Activated CD4-positive, alpha-beta T cell treated with anti-CD3 and anti-CD28 coated beads for 36 hours (primary cell): ENCODE measurements around the gene LHX4. TPM values are rescaled to one million over a fixed set of nuclear protein-coding genes. Genes with fewer than 3 reads are reported as not detected.
"Not testable (repeated sequence)": the region's sequence is repeated elsewhere in the genome, so short reads cannot be mapped to it uniquely, and the experiment has no call there.

Experiments used
- ATAC-seq: fragments of 200-7000 bp; cut with Tn5 transposase; one replicate; pipeline ENCODE4 v1.10.0; 2021; ENCODE audit warnings: mild to moderate bottlenecking, moderate library complexity
- CTCF ChIA-PET: fragments of 350-600 bp; sonication (Branson Sonifier 250); formaldehyde crosslinking; loops from one replicate; lab custom pipeline; 2021; ENCODE audit warnings: antibody characterized with exemption; lab: Charles Lee
- POLR2A ChIA-PET: fragments of 350-600 bp; sonication (Branson Sonifier 250); formaldehyde crosslinking; loops from one replicate; lab custom pipeline; 2021; ENCODE audit warnings: antibody characterized with exemption, inconsistent platforms; lab: Charles Lee
- DNase-seq: peaks from one replicate; pipeline ENCODE4 v3.0.0-alpha.2; 2020
- H3K27ac Mint-ChIP-seq: one replicate; pipeline ENCODE4 v1.8.0; 2021; ENCODE audit warnings: mixed read lengths
- H3K27me3 Mint-ChIP-seq: one replicate; pipeline ENCODE4 v1.8.0; 2021; ENCODE audit warnings: mixed read lengths
- H3K36me3 Mint-ChIP-seq: one replicate; pipeline ENCODE4 v1.8.0; 2021; ENCODE audit warnings: low read depth, mixed read lengths
- H3K4me1 Mint-ChIP-seq: one replicate; pipeline ENCODE4 v1.8.0; 2021; ENCODE audit warnings: mixed read lengths
- H3K4me3 Mint-ChIP-seq: one replicate; pipeline ENCODE4 v1.8.0; 2021; ENCODE audit warnings: mild to moderate bottlenecking, moderate library complexity, mixed read lengths
- H3K9me3 Mint-ChIP-seq: one replicate; pipeline ENCODE4 v1.8.0; 2021; ENCODE audit warnings: low read depth, mixed read lengths
- intact Hi-C, 2 experiments: fragments of 100-400 bp; cut with DNase I in 1 of 2; cut with micrococcal nuclease in 1 of 2; formaldehyde crosslinking; loops; one replicate each; pipeline versions ENCODE4 v1.14.2 to v1.15.1; 2022 to 2024; cut with DNase I, micrococcal nuclease
- total RNA-seq, 2 experiments: library from RNA; stranded (reverse); gene quantifications; one replicate each; pipeline ENCODE4 v1.2.3, GENCODE V29; 2021

LHX4 gene
- total RNA-seq, 2 experiments from 2014 or later, result not detected

DNA sequence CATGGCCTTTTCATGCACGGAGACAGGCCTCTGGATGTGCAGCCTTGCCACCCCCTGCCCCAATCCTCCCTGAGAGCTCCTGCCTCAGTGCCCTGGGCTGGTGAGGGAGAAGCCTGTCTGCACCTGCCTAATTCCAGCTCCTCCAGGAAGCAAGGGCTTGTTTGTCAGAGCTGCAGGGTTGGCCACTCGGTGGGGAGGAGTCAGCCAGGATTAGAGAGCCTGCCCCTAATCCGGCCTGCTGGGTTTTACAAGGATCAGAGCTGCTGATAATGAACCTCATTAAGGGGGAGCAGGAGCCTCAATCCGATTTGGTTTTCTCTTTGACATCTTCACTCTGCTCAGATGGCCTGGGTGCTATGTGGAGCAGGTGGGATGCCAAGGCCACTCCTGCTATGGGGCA is 31.9 kb upstream of the LHX4 start:
- intact Hi-C loops, result no loop called here
- peaks cover 2% of the 10 kb centered on the region for H3K36me3 Mint-ChIP-seq
- no peak overlapping the region for H3K4me3 Mint-ChIP-seq
- no peak for DNase-seq
- ATAC-seq, result no peak
- H3K4me1 Mint-ChIP-seq, result no peaks in the 10 kb centered on the region
- CTCF ChIA-PET, result interaction anchor here (0.6 to 2.2 kb wide), 6 partner anchors 9 to 38 kb away, joined by 3 to 8 read pairs (median 3); no protein-coding TSS in a partner anchor
- H3K9me3 Mint-ChIP-seq, result no peaks in the 10 kb centered on the region
- H3K27ac Mint-ChIP-seq, result no peak overlapping the region
- POLR2A ChIA-PET, result no interaction called here
- no peaks in the 10 kb centered on the region for H3K27me3 Mint-ChIP-seq

DNA sequence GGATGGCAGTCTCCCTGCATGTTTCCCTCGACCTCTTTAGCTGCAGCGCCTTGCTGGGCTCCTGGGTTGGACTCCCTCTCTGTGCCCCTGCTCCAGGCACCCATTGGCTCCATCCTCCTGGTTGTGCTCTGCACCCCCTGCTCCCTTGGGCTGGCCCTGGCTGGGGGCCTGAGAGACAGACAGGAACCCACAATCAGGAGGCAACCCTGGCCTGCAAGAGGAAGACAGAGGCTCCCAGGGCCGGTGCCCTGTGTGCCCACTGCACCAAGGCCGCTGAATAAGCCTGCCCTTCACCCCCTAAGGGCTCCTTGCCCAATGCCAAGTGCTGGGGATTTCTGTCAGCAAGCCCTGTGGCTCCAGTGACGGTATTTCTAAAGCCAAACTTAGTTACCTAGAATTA is 31.5 kb upstream of the LHX4 start:
- ATAC-seq, result no peak
- H3K27ac Mint-ChIP-seq, result no peak overlapping the region
- ChIA-PET CTCF (interaction anchor here (1.1 to 2.2 kb wide), 3 partner anchors 9 to 19 kb away, joined by 3 to 8 read pairs (median 3); no protein-coding TSS in a partner anchor), POLR2A (no interaction called here)
- no peaks in the 10 kb centered on the region for H3K4me1 Mint-ChIP-seq
- no peak for DNase-seq
- H3K36me3 Mint-ChIP-seq, result peaks cover 2% of the 10 kb centered on the region
- intact Hi-C loops, result no loop called here
- H3K27me3 Mint-ChIP-seq, result no peaks in the 10 kb centered on the region
- no peak overlapping the region for H3K4me3 Mint-ChIP-seq
- no peaks in the 10 kb centered on the region for H3K9me3 Mint-ChIP-seq

DNA sequence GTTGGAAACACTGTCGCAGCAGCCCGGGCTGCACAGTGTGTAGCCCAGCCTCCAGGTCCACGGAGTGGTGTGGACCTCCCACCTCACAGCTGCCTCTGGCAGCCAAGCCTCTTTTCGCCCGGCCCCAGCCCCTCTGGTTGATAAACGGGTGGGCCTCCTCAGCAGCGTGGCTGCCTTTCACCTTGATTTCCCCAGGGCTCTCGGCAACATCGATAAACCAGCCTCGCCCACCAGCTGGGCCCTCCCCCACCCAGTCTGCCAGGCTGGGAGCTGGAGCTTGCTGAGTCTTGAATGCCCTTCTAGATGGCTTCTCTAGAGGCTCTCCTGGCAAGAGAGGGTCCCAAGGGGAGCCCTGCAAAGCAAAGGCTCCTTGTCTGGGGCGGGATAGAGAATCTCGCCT is 31.0 kb upstream of the LHX4 start:
- intact Hi-C loops, result no loop called here
- ATAC-seq (no peak), DNase-seq (no peak)
- ChIA-PET CTCF (interaction anchor here (1.3 kb wide), 2 partner anchors 11 kb away, joined by 3 to 8 read pairs; no protein-coding TSS in a partner anchor), POLR2A (no interaction called here)
- H3K4me1 Mint-ChIP-seq, result no peaks in the 10 kb centered on the region
- no peak overlapping the region for H3K4me3 Mint-ChIP-seq
- peaks cover 2% of the 10 kb centered on the region for H3K36me3 Mint-ChIP-seq
- no peaks in the 10 kb centered on the region for H3K27me3 Mint-ChIP-seq
- no peaks in the 10 kb centered on the region for H3K9me3 Mint-ChIP-seq
- H3K27ac Mint-ChIP-seq, result no peak overlapping the region

DNA sequence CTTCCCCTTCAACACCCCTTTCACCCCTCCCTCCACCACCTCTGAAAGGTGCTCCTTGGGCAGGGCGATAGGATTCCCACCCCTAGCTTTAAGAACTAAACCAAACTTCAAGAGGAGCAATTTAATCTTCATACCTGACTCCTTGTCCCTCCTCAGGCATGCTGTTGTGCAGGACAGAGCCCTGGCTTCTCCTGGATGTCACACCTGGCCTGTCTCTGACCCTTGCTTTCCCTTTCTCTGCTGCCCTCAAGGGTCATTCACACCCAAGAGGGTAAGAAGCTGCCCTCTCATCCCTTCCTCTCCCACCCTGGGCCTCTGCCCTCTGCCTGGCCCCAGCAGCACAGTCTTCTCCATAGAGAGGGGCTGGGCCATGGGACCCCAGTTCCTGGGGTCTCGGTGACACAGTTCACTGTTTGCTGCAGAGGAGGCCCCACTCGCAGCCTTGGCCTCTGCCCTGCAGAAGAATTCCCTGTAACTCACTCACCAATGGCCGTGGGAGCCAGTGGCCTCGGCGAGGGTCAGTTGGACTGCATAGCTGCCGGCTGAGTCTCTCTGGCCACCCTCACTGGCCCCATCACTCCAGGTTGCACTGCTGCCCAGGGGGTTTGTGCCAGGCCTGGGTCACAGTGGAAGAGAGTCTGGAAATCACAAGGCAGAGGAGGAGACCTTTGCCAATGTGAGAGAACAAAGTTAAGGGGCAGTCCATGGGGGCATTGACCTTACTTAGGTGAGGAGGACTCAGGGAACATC is 28.4 kb upstream of the LHX4 start:
- ChIA-PET CTCF (interaction anchor here (0.7 to 2.0 kb wide), 2 partner anchors 23 to 92 kb away, joined by 3 to 8 read pairs; no protein-coding TSS in a partner anchor), POLR2A (no interaction called here)
- DNase-seq (no peak), ATAC-seq (no peak)
- Mint-ChIP-seq H3K36me3 (no peaks in the 10 kb centered on the region), H3K9me3 (no peaks in the 10 kb centered on the region), H3K4me3 (no peak overlapping the region), H3K27me3 (no peaks in the 10 kb centered on the region), H3K4me1 (no peaks in the 10 kb centered on the region), H3K27ac (no peak overlapping the region)
- intact Hi-C loops, result no loop called here

DNA sequence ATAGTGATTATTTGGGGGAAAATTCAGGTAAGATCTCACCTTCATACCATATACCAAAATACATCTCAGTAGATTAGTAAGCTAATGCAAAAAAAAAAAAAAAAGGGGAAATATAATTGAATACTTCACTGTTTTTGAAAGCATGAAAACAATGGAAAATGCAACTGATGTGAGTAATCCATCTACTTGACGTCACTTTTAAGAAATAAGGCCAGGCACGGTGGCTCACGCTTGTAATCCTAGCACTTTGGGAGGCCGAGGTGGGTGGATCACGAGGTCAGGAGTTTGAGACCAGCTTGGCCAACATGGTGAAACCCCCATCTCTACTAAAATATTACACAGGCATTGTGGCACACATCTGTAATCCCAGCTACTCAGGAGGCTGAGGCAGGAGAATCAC is 27.5 kb upstream of the LHX4 start:
- H3K27me3 Mint-ChIP-seq, H3K4me1 Mint-ChIP-seq: not testable (repeated sequence)

DNA sequence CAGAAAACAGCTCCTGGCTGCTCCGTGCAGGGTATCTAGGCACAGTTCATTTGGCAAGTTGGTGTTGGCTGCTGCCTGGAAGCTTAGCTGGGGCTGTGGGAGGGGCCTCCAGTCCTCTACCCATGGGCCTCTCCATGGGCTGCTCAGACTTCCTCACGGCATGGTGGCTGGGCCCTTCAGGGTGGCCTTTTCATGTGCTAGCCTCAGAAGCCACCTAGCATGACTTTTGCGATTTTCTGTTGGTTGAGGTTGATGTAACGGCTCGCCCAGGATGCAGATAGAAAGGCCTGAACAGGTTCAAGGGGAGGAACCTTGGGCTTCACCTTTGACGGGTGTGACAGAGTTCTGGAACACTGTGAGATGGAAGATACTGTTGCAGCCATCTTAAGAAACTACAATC is 25.8 kb upstream of the LHX4 start:
- POLR2A ChIA-PET, result no interaction called here
- H3K27me3 Mint-ChIP-seq, result no peaks in the 10 kb centered on the region
- H3K4me1 Mint-ChIP-seq, result no peaks in the 10 kb centered on the region
- no peak overlapping the region for H3K27ac Mint-ChIP-seq
- no peaks in the 10 kb centered on the region for H3K36me3 Mint-ChIP-seq
- DNase-seq (no peak), ATAC-seq (no peak)
- CTCF ChIA-PET, result no interaction called here
- intact Hi-C loops, result no loop called here
- H3K4me3 Mint-ChIP-seq, result no peak overlapping the region
- H3K9me3 Mint-ChIP-seq, result no peaks in the 10 kb centered on the region

More for the DNA sequence above, 27.5 kb upstream of the LHX4 start:
- intact Hi-C loops, H3K4me3 Mint-ChIP-seq, DNase-seq, H3K27ac Mint-ChIP-seq, ATAC-seq, POLR2A ChIA-PET, H3K9me3 Mint-ChIP-seq, H3K36me3 Mint-ChIP-seq: not testable (repeated sequence)
- CTCF ChIA-PET, result interaction anchor here (1.0 to 1.1 kb wide), 2 partner anchors 22 to 24 kb away, joined by 3 read pairs; no protein-coding TSS in a partner anchor

DNA sequence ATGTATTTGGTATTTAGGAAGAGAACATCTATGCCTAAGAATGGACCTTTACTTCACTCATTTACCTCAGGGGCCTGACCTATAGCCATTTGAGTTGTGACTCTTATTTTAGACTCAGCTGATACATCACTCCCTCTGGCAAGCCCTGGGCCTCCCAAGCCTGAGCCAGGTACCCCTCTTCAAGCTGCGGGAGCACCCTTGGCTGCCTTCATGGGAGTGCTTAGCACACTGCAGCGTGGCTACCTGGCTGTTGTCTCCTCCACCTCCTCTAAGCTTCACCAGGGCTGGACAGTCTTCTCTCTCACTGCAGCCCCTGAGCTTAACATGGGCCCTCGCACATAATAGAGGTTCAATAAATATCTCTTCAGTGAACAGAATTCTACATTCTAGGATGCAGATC is 23.5 kb upstream of the LHX4 start:
- H3K27ac Mint-ChIP-seq, result no peak overlapping the region
- no peaks in the 10 kb centered on the region for H3K27me3 Mint-ChIP-seq
- H3K4me3 Mint-ChIP-seq, result no peak overlapping the region
- no peaks in the 10 kb centered on the region for H3K9me3 Mint-ChIP-seq
- CTCF ChIA-PET, result interaction anchor here (0.6 to 1.3 kb wide), 2 partner anchors 10 to 339 kb away, joined by 3 to 4 read pairs; no protein-coding TSS in a partner anchor
- H3K36me3 Mint-ChIP-seq, result no peaks in the 10 kb centered on the region
- DNase-seq (no peak), ATAC-seq (no peak)
- no peaks in the 10 kb centered on the region for H3K4me1 Mint-ChIP-seq
- intact Hi-C loops, result no loop called here
- POLR2A ChIA-PET, result no interaction called here

DNA sequence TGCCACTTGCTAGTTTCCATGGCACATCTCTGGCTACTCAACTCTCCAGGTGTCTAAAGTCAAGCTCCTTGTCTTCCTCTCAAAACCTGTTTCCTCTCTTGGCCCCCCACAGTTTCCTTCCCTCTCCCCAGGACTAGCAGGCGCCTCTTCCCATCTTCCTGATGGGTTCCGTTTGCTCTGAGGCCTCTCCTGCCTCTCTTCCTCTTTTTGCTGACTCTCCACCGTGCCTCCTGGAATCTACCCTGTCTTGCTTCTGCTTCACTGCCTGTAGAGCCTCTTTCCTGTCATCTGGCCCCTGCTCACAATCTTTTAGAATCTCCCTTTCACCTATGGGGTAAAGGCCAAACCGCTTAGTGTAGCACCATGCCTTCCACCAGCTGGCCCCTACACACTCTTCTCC is 21.8 kb upstream of the LHX4 start:
- ChIA-PET POLR2A (no interaction called here), CTCF (interaction anchor here (0.6 to 0.9 kb wide), 2 partner anchors 169 to 294 kb away, joined by 3 to 4 read pairs; partner anchors contain the start of gene ACBD6)
- Mint-ChIP-seq H3K27ac (no peak overlapping the region), H3K4me1 (peaks cover 2% of the 10 kb centered on the region), H3K27me3 (peaks cover 3% of the 10 kb centered on the region), H3K36me3 (no peaks in the 10 kb centered on the region), H3K9me3 (no peaks in the 10 kb centered on the region), H3K4me3 (no peak overlapping the region)
- no peak for ATAC-seq
- intact Hi-C loops, result no loop called here
- no peak for DNase-seq

DNA sequence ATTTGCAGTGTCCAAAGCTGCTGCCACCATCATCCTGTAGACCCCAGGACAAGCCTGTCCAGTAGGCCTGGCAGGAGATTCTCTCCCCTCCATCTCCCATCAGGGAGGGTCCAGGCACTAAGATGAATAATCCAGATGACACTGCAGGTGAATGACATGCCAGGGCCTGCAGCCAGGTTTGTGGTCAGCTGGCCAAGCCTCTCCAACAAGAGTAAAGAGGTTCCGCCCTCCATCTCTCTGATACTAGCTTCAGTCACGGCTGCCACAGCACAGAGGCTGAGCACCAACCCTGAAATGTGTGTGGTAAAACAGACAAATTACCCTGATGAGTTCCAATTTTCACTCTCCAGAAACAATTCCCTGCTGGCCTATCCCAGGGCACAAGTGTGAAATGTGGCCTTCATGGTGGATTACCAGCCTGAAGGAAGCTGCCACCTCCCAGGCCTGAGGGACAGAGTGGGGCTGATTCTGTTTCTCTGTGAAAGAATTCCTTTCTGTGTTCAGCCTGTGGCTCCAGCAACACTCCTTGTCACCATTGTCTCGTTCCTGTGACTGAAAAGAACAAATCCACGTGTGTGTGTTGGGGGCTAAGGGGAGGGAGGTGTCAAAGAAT is 19.9 kb upstream of the LHX4 start:
- no peak for ATAC-seq
- CTCF ChIA-PET, result interaction anchor here (0.7 to 1.4 kb wide), 4 partner anchors 11 to 31 kb away, joined by 3 read pairs; no protein-coding TSS in a partner anchor
- no peak overlapping the region for H3K27ac Mint-ChIP-seq
- H3K36me3 Mint-ChIP-seq, result no peaks in the 10 kb centered on the region
- DNase-seq, result no peak
- H3K27me3 Mint-ChIP-seq, result peaks cover 3% of the 10 kb centered on the region
- POLR2A ChIA-PET, result no interaction called here
- H3K4me1 Mint-ChIP-seq, result peaks cover 10% of the 10 kb centered on the region
- H3K9me3 Mint-ChIP-seq, result no peaks in the 10 kb centered on the region
- H3K4me3 Mint-ChIP-seq, result no peak overlapping the region
- intact Hi-C loops, result no loop called here

DNA sequence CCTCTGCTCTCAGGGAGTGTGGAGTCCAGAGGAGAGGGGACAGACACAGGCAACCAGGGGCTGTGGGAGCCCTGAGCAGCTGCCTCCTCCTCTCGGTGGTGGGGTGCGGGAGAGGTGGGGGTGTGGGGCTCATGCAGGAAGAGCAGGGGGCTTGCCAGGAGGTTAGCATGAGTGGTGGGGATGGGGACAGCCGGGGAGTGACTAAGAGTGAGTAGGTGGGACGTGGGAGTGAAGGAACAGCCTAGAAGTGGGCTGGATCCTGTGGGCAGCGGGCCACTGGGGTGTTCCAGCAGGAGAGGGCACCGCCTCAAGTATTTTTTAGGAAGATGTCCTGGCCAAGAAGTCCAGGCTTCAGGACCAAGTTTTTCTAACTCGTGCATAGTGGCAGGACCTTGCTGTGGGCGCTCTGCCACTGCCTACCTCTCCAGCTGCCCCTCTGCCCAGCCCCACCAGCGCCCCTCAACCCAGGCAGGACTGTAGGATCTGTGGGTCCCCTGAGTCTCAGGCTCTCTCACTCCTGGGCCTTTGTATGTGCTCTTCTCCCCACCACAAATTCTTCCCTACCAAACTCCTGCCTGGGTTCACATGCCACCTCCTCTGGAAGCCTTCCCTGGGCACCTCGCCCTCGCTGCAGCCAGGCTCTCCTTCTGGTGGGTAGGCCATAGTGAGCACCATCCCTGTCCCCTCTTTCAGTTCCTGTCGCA is 18.8 kb upstream of the LHX4 start:
- ChIA-PET CTCF (interaction anchor here (0.6 to 1.4 kb wide), 3 partner anchors 10 to 33 kb away, joined by 3 read pairs; no protein-coding TSS in a partner anchor), POLR2A (no interaction called here)
- Mint-ChIP-seq H3K4me1 (peaks cover 18% of the 10 kb centered on the region), H3K27me3 (peaks cover 3% of the 10 kb centered on the region), H3K4me3 (no peak overlapping the region), H3K9me3 (no peaks in the 10 kb centered on the region), H3K36me3 (no peaks in the 10 kb centered on the region), H3K27ac (no peak overlapping the region)
- intact Hi-C loops, result no loop called here
- no peak for DNase-seq
- no peak for ATAC-seq

DNA sequence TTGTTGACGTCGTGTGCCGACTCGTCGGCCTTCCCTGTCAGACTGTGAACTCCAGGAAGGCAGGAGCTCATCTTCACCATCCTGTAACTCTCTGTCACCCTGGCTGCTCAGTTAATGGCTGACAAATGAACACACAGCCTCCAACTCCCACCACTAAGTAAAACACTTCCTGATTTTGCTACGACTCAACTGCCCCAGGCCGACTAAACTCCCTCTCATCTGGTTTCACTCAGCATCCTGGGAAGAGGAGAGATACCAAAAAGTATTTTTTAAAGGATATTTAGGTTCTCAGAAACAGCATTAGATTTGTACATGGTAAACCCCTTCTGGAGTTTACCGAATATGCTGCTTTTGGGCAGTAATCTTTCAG is 18.2 kb upstream of the LHX4 start:
- Mint-ChIP-seq H3K27ac (no peak overlapping the region), H3K36me3 (no peaks in the 10 kb centered on the region), H3K4me1 (peaks cover 18% of the 10 kb centered on the region), H3K4me3 (no peak overlapping the region), H3K27me3 (peaks cover 3% of the 10 kb centered on the region), H3K9me3 (no peaks in the 10 kb centered on the region)
- ATAC-seq, result no peak
- intact Hi-C loops, result loop anchor here in 1 of 2 experiments (2.0 kb wide), 1 partner anchor 57 kb away; the partner anchor contains the start of gene QSOX1
- CTCF ChIA-PET, result interaction anchor here (0.6 to 1.0 kb wide), 2 partner anchors 32 to 34 kb away, joined by 3 read pairs; no protein-coding TSS in a partner anchor
- POLR2A ChIA-PET, result no interaction called here
- DNase-seq, result no peak
